B cell (primary cell): ENCODE results near the gene STAG1.

Experiments
- EZH2 ChIP-seq: IDR thresholded peaks from 2 replicates; pipeline ENCODE4 v1.6.1; 2012; ENCODE audit warnings: borderline replicate concordance, low read depth, mild to moderate bottlenecking, moderate library complexity, low read length; ENCODE audit not compliant: insufficient read depth, poor library complexity, severe bottlenecking
- TF ChIP-seq, protein P1 (sequence below): fragments of 200-600 bp; IDR thresholded peaks from one replicate; pipeline ENCODE4 v1.8.0; 2022; ENCODE audit warnings: antibody characterized with exemption, mild to moderate bottlenecking

GRCh38 chr3:136583823-136584222 is 168.4 kb downstream of the STAG1 start:
- TF ChIP-seq, protein P1, sequence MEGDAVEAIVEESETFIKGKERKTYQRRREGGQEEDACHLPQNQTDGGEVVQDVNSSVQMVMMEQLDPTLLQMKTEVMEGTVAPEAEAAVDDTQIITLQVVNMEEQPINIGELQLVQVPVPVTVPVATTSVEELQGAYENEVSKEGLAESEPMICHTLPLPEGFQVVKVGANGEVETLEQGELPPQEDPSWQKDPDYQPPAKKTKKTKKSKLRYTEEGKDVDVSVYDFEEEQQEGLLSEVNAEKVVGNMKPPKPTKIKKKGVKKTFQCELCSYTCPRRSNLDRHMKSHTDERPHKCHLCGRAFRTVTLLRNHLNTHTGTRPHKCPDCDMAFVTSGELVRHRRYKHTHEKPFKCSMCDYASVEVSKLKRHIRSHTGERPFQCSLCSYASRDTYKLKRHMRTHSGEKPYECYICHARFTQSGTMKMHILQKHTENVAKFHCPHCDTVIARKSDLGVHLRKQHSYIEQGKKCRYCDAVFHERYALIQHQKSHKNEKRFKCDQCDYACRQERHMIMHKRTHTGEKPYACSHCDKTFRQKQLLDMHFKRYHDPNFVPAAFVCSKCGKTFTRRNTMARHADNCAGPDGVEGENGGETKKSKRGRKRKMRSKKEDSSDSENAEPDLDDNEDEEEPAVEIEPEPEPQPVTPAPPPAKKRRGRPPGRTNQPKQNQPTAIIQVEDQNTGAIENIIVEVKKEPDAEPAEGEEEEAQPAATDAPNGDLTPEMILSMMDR, result no peak
- TF ChIP-seq EZH2, result no peak
